ENCODE results near the gene NAALADL2. TPM values are rescaled to one million over a fixed set of nuclear protein-coding genes. Genes with fewer than 3 reads are reported as not detected.

The NAALADL2 gene
- total and polyA plus RNA-seq, 2 donors (not counting 1 experiment from before 2014, with no cell fraction given), result not detected

DNA sequence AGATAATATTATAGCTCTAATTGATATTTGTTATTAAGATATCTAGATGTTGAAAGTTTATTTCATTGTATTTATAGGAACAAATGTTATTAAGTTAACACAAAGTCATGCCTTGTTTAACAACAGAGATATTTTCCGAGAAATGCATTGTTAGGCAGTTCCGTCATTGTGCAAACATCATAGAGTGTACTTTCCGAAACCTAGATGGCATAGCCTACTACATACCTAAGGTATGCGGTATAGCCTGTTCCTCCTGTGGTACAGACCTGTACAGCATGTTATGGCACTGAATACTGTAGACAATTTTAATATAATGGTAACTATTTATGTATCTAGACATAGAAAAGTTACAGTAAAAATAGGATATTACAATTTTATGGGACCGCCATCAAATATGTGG is 114.3 kb downstream of the NAALADL2 start:
- Mint-ChIP-seq H3K27me3 (no peaks in the 10 kb centered on the region), H3K9me3 (ENCODE audit: insufficient read depth) (no peaks in the 10 kb centered on the region), H3K4me3 (no peak overlapping the region), H3K27ac (no peak overlapping the region), H3K4me1 (no peaks in the 10 kb centered on the region)
- Histone ChIP-seq H3K9ac (ENCODE audit: low read length) (no peak overlapping the region), H3K4me3 (ENCODE audit: control extremely low read depth in 1 of 5, extremely low read depth in 1 of 5, insufficient read depth in 1 of 5, low read depth in 2 of 5, low read length in 4 of 5) (no peak overlapping the region), H3K9me3 (ENCODE audit: control extremely low read depth in 1 of 3, control insufficient read depth in 2 of 3, insufficient read depth in 1 of 3, low read length in 2 of 3) (peaks cover 0 to 11% (median 0%) of the 10 kb centered on the region in 3 donors), H2AFZ (ENCODE audit: insufficient read depth, low read depth, low read length, poor library complexity, severe bottlenecking) (no peak overlapping the region), H3K27me3 (replicated peaks in 1 of 4; ENCODE audit: control extremely low read depth in 1 of 4, control insufficient read depth in 3 of 4, insufficient read depth in 4 of 4, low read length in 3 of 4) (no peaks in the 10 kb centered on the region), H3K27ac (ENCODE audit: low read length in 2 of 2) (no peak overlapping the region), H3K36me3 (replicated peaks in 1 of 2; ENCODE audit: control extremely low read depth in 1 of 2, control insufficient read depth in 1 of 2, extremely low read depth in 1 of 2, insufficient read depth in 2 of 2, low read length in 1 of 2) (no peaks in the 10 kb centered on the region), H3K79me2 (ENCODE audit: control insufficient read depth, insufficient read depth, low read length) (no peaks in the 10 kb centered on the region), H4K20me1 (ENCODE audit: control insufficient read depth, insufficient read depth, low read length, poor library complexity, severe bottlenecking) (no peaks in the 10 kb centered on the region), H3K4me2 (replicated peaks; ENCODE audit: low read depth, low read length, poor library complexity, severe bottlenecking) (no peak overlapping the region), H3K4me1 (ENCODE audit: control insufficient read depth in 2 of 2, insufficient read depth in 2 of 2, low read length in 2 of 2) (no peaks in the 10 kb centered on the region)
- ChIA-PET CTCF (no interaction called here), POLR2A (no interaction called here)
- no peak for DNase-seq
- 100% methylated on average over 3 of the region's 5 CpGs for WGBS (ENCODE audit: insufficient coverage)
- ATAC-seq (ENCODE audit: low read depth), result no peak
- TF ChIP-seq EZH2 (IDR thresholded peaks at IDR 0.05; ENCODE audit: borderline replicate concordance, insufficient read depth, low read depth, low read length, poor library complexity, severe bottlenecking), result no peak
- TF ChIP-seq, protein P1, sequence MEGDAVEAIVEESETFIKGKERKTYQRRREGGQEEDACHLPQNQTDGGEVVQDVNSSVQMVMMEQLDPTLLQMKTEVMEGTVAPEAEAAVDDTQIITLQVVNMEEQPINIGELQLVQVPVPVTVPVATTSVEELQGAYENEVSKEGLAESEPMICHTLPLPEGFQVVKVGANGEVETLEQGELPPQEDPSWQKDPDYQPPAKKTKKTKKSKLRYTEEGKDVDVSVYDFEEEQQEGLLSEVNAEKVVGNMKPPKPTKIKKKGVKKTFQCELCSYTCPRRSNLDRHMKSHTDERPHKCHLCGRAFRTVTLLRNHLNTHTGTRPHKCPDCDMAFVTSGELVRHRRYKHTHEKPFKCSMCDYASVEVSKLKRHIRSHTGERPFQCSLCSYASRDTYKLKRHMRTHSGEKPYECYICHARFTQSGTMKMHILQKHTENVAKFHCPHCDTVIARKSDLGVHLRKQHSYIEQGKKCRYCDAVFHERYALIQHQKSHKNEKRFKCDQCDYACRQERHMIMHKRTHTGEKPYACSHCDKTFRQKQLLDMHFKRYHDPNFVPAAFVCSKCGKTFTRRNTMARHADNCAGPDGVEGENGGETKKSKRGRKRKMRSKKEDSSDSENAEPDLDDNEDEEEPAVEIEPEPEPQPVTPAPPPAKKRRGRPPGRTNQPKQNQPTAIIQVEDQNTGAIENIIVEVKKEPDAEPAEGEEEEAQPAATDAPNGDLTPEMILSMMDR (IDR thresholded peaks at IDR 0.05), result no peak
- intact Hi-C loops (cut with micrococcal nuclease), result no loop called here

DNA sequence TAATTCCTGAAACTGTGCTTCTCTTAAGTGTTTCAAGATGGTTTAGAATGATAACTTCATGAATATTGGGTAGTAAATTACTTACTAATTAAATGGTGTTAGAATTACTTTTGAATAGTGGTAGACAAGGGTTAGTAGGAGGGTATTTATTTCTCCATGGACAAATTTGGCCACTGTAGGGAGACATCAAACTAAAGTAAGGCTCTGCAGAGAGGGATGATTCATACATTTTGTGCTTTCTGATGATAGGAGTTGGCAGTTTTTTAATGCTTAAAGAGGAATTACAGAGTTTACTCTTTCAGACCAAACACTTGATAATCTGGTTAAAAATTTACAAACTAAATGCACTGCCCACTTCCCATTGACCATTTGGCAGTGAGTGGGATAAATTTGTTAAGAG is 127.6 kb downstream of the NAALADL2 start:
- peaks cover 0 to 1% (median 0%) of the 10 kb centered on the region in 3 donors for H3K9me3 ChIP-seq (ENCODE audit: control extremely low read depth in 1 of 3, control insufficient read depth in 2 of 3, insufficient read depth in 1 of 3, low read length in 2 of 3)
- ATAC-seq (ENCODE audit: low read depth), result no peak
- no peak overlapping the region for H3K4me3 ChIP-seq (ENCODE audit: control extremely low read depth in 1 of 5, extremely low read depth in 1 of 5, insufficient read depth in 1 of 5, low read depth in 2 of 5, low read length in 4 of 5)
- no peaks in the 10 kb centered on the region for H3K36me3 ChIP-seq (replicated peaks in 1 of 2; ENCODE audit: control extremely low read depth in 1 of 2, control insufficient read depth in 1 of 2, extremely low read depth in 1 of 2, insufficient read depth in 2 of 2, low read length in 1 of 2)
- intact Hi-C loops (cut with micrococcal nuclease), result no loop called here
- no peak for TF ChIP-seq EZH2 (IDR thresholded peaks at IDR 0.05; ENCODE audit: borderline replicate concordance, insufficient read depth, low read depth, low read length, poor library complexity, severe bottlenecking)
- TF ChIP-seq, protein P1 (IDR thresholded peaks at IDR 0.05), result no peak
- ChIA-PET CTCF (no interaction called here), POLR2A (no interaction called here)
- no peak overlapping the region for H3K27ac ChIP-seq (ENCODE audit: low read length in 2 of 2)
- no peak overlapping the region for H2AFZ ChIP-seq (ENCODE audit: insufficient read depth, low read depth, low read length, poor library complexity, severe bottlenecking)
- Mint-ChIP-seq H3K9me3 (ENCODE audit: insufficient read depth) (no peaks in the 10 kb centered on the region), H3K4me1 (no peaks in the 10 kb centered on the region), H3K27me3 (no peaks in the 10 kb centered on the region), H3K27ac (no peak overlapping the region), H3K4me3 (no peak overlapping the region)
- H3K4me1 ChIP-seq (ENCODE audit: control insufficient read depth in 2 of 2, insufficient read depth in 2 of 2, low read length in 2 of 2), result no peaks in the 10 kb centered on the region
- no peak overlapping the region for H3K4me2 ChIP-seq (replicated peaks; ENCODE audit: low read depth, low read length, poor library complexity, severe bottlenecking)
- no peaks in the 10 kb centered on the region for H3K79me2 ChIP-seq (ENCODE audit: control insufficient read depth, insufficient read depth, low read length)
- no peak overlapping the region for H3K9ac ChIP-seq (ENCODE audit: low read length)
- no peaks in the 10 kb centered on the region for H4K20me1 ChIP-seq (ENCODE audit: control insufficient read depth, insufficient read depth, low read length, poor library complexity, severe bottlenecking)
- no peak for DNase-seq
- H3K27me3 ChIP-seq (replicated peaks in 1 of 4; ENCODE audit: control extremely low read depth in 1 of 4, control insufficient read depth in 3 of 4, insufficient read depth in 4 of 4, low read length in 3 of 4), result no peaks in the 10 kb centered on the region

Data from B cell (primary cell).